Head of caudate nucleus (tissue), 42 donors: Measurements from ENCODE around the gene PLLP.

Source experiments
- DNase-seq, 42 donors: peaks; one replicate each; pipeline versions ENCODE4 v3.0.0 to v3.0.0-alpha.2; 2020 to 2021; ENCODE audit warnings: mixed read lengths in 7 of 42
- intact Hi-C: fragments of 100-400 bp; cut with DNase I; formaldehyde crosslinking; loops from one replicate; pipeline ENCODE4 v1.15.0; 2022

PLLP gene

DNA sequence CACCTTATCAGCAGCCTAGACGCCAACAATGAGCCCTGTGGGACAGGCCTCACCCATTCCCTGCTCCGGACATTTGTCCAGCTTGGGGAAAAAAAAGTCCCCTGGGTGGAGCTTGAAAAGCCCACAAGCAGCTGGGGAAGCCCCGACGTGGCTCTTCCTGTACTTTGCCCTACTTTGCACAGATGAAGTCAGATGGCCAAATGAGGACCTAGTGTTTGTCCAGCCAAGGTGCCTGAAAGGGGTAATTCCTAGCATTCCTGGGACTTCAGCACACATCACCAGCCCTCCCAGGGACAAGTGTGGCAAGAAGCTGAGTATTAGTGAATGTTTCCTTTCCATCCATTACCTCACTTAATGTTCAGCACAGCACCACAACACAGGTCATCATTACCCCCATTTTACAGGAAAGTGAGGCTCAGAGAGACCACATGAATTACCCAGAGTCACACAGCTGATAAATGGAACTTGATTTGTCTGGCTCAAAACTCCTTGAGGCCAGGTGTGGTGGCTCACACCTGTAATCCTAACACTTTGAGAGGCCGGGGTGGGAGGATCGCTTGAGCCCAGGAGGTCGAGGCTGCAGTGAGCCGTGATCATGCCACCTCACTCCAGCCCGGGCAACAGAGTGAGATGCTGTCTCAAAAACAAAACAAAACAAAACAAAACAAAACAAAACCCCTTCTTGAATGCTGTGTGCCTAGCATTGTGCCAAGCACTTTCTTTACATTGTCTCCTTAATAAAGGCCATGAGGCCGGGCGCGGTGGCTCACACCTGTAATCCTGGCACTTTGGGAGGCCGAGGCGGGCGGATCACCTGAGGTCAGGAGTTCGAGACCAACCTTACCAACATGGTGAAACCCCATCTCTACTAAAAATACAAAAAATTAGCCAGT lies 19.9 kb upstream of the PLLP start:
- intact Hi-C loops, result loop anchor here (5.0 kb wide), 2 partner anchors 68 to 213 kb away; partner anchors contain the start of gene CX3CL1
- peak in 2 of 42 donors; percentile 15 to 29 for DNase-seq

- DNase-seq, result peak in 1 of 42 donors; percentile 10
These were observed 19.4 kb upstream of the PLLP start for GRCh38 chr16:57303910-57304168.

GRCh38 chr16:57303021-57303909 lies 18.8 kb upstream of the PLLP start:
- intact Hi-C loops, result loop anchor here (5.0 kb wide), 2 partner anchors 69 to 214 kb away; partner anchors contain the start of gene CX3CL1
- peak in 1 of 42 donors; percentile 26 for DNase-seq

More at GRCh38 chr16:57303910-57304168, 19.4 kb upstream of the PLLP start:
- intact Hi-C loops, result loop anchor here (5.0 kb wide), 2 partner anchors 68 to 213 kb away; partner anchors contain the start of gene CX3CL1

GRCh38 chr16:57301126-57301817 lies 16.8 kb upstream of the PLLP start:
- DNase-seq, result peak in 40 of 42 donors; percentile 38 to 86 (median 66)
- intact Hi-C loops, result loop anchor here (5.0 kb wide), 2 partner anchors 71 to 216 kb away; partner anchors contain the start of gene CX3CL1

GRCh38 chr16:57300387-57301125 lies 16.1 kb upstream of the PLLP start:
- DNase-seq, result peak; percentile 96 to 100 (median 99)
- intact Hi-C loops, result loop anchor here (1.0 to 5.0 kb wide), 3 partner anchors 72 to 217 kb away; partner anchors contain the start of gene CX3CL1

GRCh38 chr16:57299719-57300386 lies 15.4 kb upstream of the PLLP start:
- intact Hi-C loops, result loop anchor here (1.0 to 5.0 kb wide), 3 partner anchors 72 to 217 kb away; partner anchors contain the start of gene CX3CL1
- DNase-seq, result peak; percentile 71 to 95 (median 86)

DNA sequence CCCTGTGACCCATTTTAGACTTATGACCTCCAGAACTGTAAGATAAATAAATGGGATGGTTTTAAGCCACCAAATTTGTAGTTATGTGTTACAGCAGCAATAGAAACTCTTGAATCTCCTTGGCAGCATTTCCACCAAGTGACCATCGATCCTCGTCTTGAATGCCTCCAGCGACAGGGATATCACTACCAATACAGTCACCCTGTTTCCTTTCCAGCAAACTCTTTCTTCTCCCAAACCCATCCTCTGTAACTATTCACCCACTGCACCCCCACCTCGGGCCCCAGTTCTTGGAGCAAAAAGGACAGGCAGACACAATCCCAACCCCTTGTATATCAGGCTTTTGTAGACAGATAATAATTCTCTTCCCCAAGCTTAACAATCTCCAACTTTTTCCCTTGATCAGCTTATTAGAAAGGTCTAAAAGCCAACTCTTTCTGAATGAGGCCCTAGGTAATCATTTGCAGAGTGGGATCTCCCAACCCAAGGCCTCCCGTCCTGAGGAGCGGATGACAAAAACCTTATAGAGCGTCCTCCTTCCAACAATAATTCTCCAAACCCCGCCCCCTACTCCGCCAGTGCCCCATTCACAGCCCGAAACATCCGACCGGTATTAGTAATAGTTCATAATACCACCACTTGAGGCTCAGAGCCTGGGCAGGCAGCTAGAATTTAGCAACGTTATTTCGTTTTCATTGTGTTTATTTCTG lies 14.7 kb upstream of the PLLP start:
- DNase-seq, result peak in 11 of 42 donors; percentile 16 to 64 (median 46)
- intact Hi-C loops, result no loop called here

GRCh38 chr16:57297856-57298255 lies 13.4 kb upstream of the PLLP start:
- intact Hi-C loops, result no loop called here
- DNase-seq, result no peak

DNA sequence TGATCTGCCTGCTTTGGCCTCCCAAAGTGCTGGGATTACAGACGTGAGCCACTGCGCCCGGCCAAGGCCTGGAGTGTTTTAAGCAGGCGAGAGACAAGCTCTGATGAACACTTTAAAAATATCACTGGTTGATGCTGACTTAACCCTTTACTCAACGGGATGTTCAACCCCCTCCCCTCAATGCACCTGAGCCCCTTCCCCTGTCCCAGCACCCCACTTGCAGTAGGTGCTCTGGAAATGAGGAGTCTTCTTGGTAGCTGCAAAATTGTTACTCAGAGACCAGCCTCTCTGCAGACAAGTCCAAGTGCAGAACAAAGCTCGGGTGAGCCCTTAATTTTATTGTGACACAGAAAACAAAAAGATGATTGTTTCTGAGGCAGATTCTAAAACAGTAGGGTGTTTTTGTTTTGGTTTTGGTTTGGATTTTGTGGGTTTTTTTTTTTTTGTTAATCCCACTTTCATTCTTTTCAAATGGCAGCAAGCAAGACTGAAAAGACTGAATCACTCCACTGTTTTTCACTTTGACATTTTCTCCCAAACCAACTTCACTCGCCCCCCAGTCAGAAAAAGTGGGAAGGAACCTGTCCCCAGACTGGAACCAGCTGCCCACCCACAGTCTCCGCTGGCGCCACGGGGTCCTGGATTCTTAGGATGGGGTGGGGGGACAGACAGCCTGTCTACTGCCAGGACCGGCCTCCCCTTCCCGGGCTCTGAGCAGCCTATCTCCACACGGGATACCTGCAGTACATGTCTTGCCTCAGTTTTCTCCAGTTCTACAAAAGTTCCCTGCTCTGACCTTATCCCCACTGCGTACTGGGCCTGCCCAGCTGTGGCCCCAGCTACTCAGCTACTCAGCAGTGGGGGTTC lies 5.2 kb upstream of the PLLP start:
- intact Hi-C loops, result no loop called here

GRCh38 chr16:57285379-57285778 lies 907 bp upstream of the PLLP start:
- no peak for DNase-seq
- intact Hi-C loops, result no loop called here

More for the DNA sequence above, 5.2 kb upstream of the PLLP start:
- peak in 20 of 42 donors; percentile 15 to 76 (median 50) for DNase-seq

- intact Hi-C loops, result no loop called here
- DNase-seq, result no peak
These were observed 486 bp upstream of the PLLP start for GRCh38 chr16:57284952-57285363.

- DNase-seq, result no peak
- intact Hi-C loops, result no loop called here
These were observed 588 bp downstream of the PLLP start for GRCh38 chr16:57283959-57284208.

GRCh38 chr16:57283214-57283958 lies 1.1 kb downstream of the PLLP start:
- intact Hi-C loops, result no loop called here
- peak in 9 of 42 donors; percentile 35 to 71 (median 52) for DNase-seq

GRCh38 chr16:57282510-57283213 lies 1.8 kb downstream of the PLLP start:
- intact Hi-C loops, result no loop called here
- DNase-seq, result no peak

GRCh38 chr16:57281791-57282190 lies 2.7 kb downstream of the PLLP start:
- DNase-seq, result no peak
- intact Hi-C loops, result no loop called here
